A673 (cell line): ENCODE measurements around the gene GAS2L2.

Experiments
- EZH2 ChIP-seq: fragments of 200-600 bp; sonication (generic); IDR thresholded peaks from 2 replicates; pipeline ENCODE4 v1.6.1; 2017; ENCODE audit warnings: borderline replicate concordance, low read depth, mild to moderate bottlenecking, mixed read lengths, antibody characterized with exemption, low read length; ENCODE audit not compliant: poor library complexity, severe bottlenecking
- TF ChIP-seq, protein P1 (sequence below): fragments of 300-800, 200-600 bp; sonication (generic); conservative IDR thresholded peaks from 2 replicates; pipeline ENCODE4 v1.5.1; 2017; ENCODE audit warnings: low read depth, mild to moderate bottlenecking, antibody characterized with exemption, low read length, moderate library complexity, mixed read lengths

DNA sequence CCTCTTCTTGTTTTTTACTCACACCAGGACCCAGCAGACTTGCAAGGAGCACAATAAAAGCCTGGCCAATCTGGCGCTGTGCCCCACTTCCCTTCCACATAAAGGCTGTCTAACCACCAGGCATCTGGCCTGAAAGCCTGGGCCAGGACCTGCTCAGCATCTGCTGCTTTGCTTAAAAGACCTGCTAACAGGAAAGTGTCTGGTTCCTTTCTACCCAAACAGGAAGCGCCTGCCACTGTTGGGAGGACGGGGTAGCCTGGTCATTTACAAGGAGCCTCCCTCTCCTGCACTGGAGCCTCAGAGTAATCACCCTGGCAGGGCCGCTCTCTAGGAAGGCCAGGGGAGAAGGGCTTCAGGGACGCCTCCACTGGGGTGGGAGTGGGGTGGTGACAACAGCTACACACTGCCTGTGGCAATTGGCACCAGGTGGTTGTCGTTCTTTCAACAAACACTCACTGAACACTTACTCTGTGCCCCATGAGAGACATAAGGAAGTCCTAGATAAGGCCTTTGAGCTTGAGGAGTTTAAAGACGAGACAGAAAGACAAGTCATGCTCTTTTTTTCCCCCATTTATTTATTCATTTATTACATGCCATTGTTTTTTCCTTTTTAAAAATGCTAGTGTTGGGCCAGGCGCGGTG lies 48.7 kb upstream of the GAS2L2 start:
- TF ChIP-seq, protein P1, sequence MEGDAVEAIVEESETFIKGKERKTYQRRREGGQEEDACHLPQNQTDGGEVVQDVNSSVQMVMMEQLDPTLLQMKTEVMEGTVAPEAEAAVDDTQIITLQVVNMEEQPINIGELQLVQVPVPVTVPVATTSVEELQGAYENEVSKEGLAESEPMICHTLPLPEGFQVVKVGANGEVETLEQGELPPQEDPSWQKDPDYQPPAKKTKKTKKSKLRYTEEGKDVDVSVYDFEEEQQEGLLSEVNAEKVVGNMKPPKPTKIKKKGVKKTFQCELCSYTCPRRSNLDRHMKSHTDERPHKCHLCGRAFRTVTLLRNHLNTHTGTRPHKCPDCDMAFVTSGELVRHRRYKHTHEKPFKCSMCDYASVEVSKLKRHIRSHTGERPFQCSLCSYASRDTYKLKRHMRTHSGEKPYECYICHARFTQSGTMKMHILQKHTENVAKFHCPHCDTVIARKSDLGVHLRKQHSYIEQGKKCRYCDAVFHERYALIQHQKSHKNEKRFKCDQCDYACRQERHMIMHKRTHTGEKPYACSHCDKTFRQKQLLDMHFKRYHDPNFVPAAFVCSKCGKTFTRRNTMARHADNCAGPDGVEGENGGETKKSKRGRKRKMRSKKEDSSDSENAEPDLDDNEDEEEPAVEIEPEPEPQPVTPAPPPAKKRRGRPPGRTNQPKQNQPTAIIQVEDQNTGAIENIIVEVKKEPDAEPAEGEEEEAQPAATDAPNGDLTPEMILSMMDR, result no peak
- no peak for TF ChIP-seq EZH2
